HG03045 (cell line): ENCODE measurements around the gene CREB3L4.

Source experiments
- ATAC-seq: cut with Tn5 transposase; IDR thresholded peaks from one replicate; pipeline ENCODE4 v1.9.1; 2021; ENCODE audit warnings: mild to moderate bottlenecking, moderate library complexity; ENCODE audit not compliant: unreplicated experiment

Gene CREB3L4

GRCh38 chr1:153967107-153967999 lies at the start of gene CREB3L4:
CREB3L4 (plus strand) TSS chr1:153967902; CDS start chr1:153968526, 624 bp downstream.
- peak; percentile 70 for ATAC-seq

GRCh38 chr1:153919876-153920852 lies 47.5 kb upstream of the CREB3L4 start:
- no peak for ATAC-seq

- ATAC-seq = no peak
These were observed 46.5 kb upstream of the CREB3L4 start for GRCh38 chr1:153921080-153921802.

- no peak for ATAC-seq
These were observed 46.0 kb upstream of the CREB3L4 start for GRCh38 chr1:153921803-153922075.

GRCh38 chr1:153922076-153922971 lies 45.4 kb upstream of the CREB3L4 start:
- peak; percentile 25 for ATAC-seq

GRCh38 chr1:153922972-153923925 lies 44.5 kb upstream of the CREB3L4 start, which contains the start of gene GATAD2B:
GATAD2B (minus strand) TSS chr1:153922972; CDS start chr1:153828347, 94,625 bp downstream.
- peak; percentile 96 for ATAC-seq

- no peak for ATAC-seq
These were observed 41.3 kb upstream of the CREB3L4 start for GRCh38 chr1:153926405-153926804.

- ATAC-seq = no peak
These were observed 39.5 kb upstream of the CREB3L4 start for GRCh38 chr1:153928245-153928644.

- no peak for ATAC-seq
These were observed 38.8 kb upstream of the CREB3L4 start for GRCh38 chr1:153928791-153929341.

GRCh38 chr1:153929426-153929825 lies 38.3 kb upstream of the CREB3L4 start:
- no peak for ATAC-seq

- no peak for ATAC-seq
These were observed 37.4 kb upstream of the CREB3L4 start for GRCh38 chr1:153929981-153930948.

- ATAC-seq = no peak
These were observed 35.3 kb upstream of the CREB3L4 start for GRCh38 chr1:153932156-153933131.

GRCh38 chr1:153933430-153933829 lies 34.3 kb upstream of the CREB3L4 start:
- ATAC-seq = no peak

- no peak for ATAC-seq
These were observed 33.7 kb upstream of the CREB3L4 start for GRCh38 chr1:153933955-153934354.

- no peak for ATAC-seq
These were observed 33.0 kb upstream of the CREB3L4 start for GRCh38 chr1:153934746-153935145.
